OCI-LY1 (cell line): ENCODE data around the gene MAGI2.

Experiments
- EZH2 ChIP-seq: fragments of 200-600 bp; sonication (generic), shearing (Covaris generic); IDR thresholded peaks from 2 replicates; pipeline ENCODE4 v1.8.0; 2017; ENCODE audit warnings: borderline replicate concordance, mixed run types, mild to moderate bottlenecking, antibody characterized with exemption, low read length, moderate library complexity, mixed read lengths
- TF ChIP-seq, protein P1 (sequence below): fragments of 200-600 bp; sonication (generic), shearing (Covaris generic); IDR thresholded peaks from 2 replicates; pipeline ENCODE4 v1.5.1; 2017; ENCODE audit warnings: mild to moderate bottlenecking, antibody characterized with exemption, low read length, moderate library complexity, mixed read lengths

DNA sequence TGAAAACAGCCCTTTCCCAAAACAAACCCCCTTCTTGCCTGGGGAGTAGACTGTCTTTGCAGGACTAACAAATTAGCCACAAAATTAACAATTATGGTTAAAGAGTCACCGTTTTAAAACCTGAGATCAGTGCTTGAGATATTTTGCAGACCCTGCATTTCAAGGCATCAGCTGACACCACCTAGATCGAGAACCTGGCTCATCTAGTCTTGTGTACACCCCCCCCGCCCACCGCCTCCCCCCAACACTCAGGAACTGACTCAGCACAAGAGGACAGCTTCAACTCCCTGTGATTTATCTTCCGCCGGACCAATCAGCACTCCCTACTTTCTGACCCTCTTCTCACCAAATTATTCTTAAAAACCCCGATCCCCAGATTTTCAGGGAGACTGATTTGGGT is 917.8 kb downstream of the MAGI2 start:
- TF ChIP-seq, protein P1, sequence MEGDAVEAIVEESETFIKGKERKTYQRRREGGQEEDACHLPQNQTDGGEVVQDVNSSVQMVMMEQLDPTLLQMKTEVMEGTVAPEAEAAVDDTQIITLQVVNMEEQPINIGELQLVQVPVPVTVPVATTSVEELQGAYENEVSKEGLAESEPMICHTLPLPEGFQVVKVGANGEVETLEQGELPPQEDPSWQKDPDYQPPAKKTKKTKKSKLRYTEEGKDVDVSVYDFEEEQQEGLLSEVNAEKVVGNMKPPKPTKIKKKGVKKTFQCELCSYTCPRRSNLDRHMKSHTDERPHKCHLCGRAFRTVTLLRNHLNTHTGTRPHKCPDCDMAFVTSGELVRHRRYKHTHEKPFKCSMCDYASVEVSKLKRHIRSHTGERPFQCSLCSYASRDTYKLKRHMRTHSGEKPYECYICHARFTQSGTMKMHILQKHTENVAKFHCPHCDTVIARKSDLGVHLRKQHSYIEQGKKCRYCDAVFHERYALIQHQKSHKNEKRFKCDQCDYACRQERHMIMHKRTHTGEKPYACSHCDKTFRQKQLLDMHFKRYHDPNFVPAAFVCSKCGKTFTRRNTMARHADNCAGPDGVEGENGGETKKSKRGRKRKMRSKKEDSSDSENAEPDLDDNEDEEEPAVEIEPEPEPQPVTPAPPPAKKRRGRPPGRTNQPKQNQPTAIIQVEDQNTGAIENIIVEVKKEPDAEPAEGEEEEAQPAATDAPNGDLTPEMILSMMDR: no peak
- TF ChIP-seq EZH2: no peak
